Breast epithelium (tissue), 3 donors: Measurements from ENCODE around the gene SNHG17.

ENCODE experiments used
- POLR2AphosphoS5 ChIP-seq, 3 donors: sonication (generic); formaldehyde crosslinking; IDR thresholded peaks; one replicate each; pipeline ENCODE4 v1.6.1; 2017; ENCODE audit warnings: antibody characterized with exemption in 3 of 3
- TF ChIP-seq, protein P1 (sequence below), 3 donors: fragments of 450-650 bp; IDR thresholded peaks; one replicate each; pipeline ENCODE4 v1.5.1; 2016 to 2017; ENCODE audit warnings: antibody characterized with exemption in 3 of 3, mild to moderate bottlenecking in 3 of 3, moderate library complexity in 3 of 3

DNA sequence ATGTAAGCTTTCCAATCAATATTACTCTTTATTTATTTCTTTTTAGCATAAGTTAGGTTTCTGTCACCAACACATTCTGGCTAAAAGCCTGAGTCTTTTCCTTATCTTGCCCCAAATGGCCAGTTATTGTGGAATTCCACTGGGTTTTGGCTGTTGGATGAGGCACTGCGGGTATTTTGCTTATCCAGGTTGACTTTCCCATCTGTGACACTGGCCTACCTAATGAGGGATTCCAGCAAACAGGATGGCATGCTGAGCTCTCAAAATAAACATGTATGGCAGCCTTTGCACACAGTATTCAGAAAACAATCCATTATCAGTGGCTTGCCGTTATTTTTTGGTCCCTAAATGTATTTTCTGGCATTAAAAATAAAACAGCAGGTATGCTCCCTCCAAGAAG is 31.0 kb upstream of the SNHG17 start:
- TF ChIP-seq, protein P1, sequence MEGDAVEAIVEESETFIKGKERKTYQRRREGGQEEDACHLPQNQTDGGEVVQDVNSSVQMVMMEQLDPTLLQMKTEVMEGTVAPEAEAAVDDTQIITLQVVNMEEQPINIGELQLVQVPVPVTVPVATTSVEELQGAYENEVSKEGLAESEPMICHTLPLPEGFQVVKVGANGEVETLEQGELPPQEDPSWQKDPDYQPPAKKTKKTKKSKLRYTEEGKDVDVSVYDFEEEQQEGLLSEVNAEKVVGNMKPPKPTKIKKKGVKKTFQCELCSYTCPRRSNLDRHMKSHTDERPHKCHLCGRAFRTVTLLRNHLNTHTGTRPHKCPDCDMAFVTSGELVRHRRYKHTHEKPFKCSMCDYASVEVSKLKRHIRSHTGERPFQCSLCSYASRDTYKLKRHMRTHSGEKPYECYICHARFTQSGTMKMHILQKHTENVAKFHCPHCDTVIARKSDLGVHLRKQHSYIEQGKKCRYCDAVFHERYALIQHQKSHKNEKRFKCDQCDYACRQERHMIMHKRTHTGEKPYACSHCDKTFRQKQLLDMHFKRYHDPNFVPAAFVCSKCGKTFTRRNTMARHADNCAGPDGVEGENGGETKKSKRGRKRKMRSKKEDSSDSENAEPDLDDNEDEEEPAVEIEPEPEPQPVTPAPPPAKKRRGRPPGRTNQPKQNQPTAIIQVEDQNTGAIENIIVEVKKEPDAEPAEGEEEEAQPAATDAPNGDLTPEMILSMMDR (IDR thresholded peaks at IDR 0.05) = no peak
- TF ChIP-seq POLR2AphosphoS5 (IDR thresholded peaks at IDR 0.05) = no peak
